HepG2 (cell line): ENCODE measurements around the gene HES3.

Experiments used
- CEBPB ChIP-seq: IDR thresholded peaks from 2 replicates; pipeline ENCODE4 v1.6.1; 2011; ENCODE audit warnings: low read depth, low read length, improper control_type of control experiment, borderline replicate concordance
- JUND ChIP-seq: sonication (generic); formaldehyde crosslinking; IDR thresholded peaks from 2 replicates; pipeline ENCODE4 v1.8.0; 2022; ENCODE audit warnings: mild to moderate bottlenecking, missing genetic modification reagents
- NFATC3 ChIP-seq: sonication (generic); formaldehyde crosslinking; IDR thresholded peaks from 2 replicates; pipeline ENCODE4 v1.5.1; 2020; ENCODE audit warnings: mild to moderate bottlenecking, missing genetic modification reagents
- NFYB ChIP-seq: sonication (generic); formaldehyde crosslinking; IDR thresholded peaks from 2 replicates; pipeline ENCODE4 v1.4.0; 2020; ENCODE audit warnings: missing genetic modification reagents
- ZBTB7A ChIP-seq: sonication (generic); formaldehyde crosslinking; IDR thresholded peaks from 2 replicates; pipeline ENCODE4 v1.8.0; 2022; ENCODE audit warnings: mild to moderate bottlenecking, missing genetic modification reagents
- ZNF569 ChIP-seq: sonication (generic); formaldehyde crosslinking; IDR thresholded peaks from 2 replicates; pipeline ENCODE4 v1.5.0; 2020; ENCODE audit warnings: mild to moderate bottlenecking, missing genetic modification reagents, moderate library complexity, borderline replicate concordance
- TF ChIP-seq, protein P1 (sequence below): sonication (generic); formaldehyde crosslinking; IDR thresholded peaks from 2 replicates; pipeline ENCODE4 v1.5.0; 2020; ENCODE audit warnings: mild to moderate bottlenecking, missing genetic modification reagents, moderate library complexity
- TF ChIP-seq, protein P2 (sequence below): sonication (generic); formaldehyde crosslinking; IDR thresholded peaks from 2 replicates; pipeline ENCODE4 v1.8.0; 2022; ENCODE audit warnings: missing genetic modification reagents, mild to moderate bottlenecking, inconsistent platforms, borderline replicate concordance
- TF ChIP-seq, protein P3 (sequence below): sonication (generic); formaldehyde crosslinking; IDR thresholded peaks from 2 replicates; pipeline ENCODE4 v1.5.1; 2020; ENCODE audit warnings: mild to moderate bottlenecking, missing genetic modification reagents, moderate library complexity

DNA sequence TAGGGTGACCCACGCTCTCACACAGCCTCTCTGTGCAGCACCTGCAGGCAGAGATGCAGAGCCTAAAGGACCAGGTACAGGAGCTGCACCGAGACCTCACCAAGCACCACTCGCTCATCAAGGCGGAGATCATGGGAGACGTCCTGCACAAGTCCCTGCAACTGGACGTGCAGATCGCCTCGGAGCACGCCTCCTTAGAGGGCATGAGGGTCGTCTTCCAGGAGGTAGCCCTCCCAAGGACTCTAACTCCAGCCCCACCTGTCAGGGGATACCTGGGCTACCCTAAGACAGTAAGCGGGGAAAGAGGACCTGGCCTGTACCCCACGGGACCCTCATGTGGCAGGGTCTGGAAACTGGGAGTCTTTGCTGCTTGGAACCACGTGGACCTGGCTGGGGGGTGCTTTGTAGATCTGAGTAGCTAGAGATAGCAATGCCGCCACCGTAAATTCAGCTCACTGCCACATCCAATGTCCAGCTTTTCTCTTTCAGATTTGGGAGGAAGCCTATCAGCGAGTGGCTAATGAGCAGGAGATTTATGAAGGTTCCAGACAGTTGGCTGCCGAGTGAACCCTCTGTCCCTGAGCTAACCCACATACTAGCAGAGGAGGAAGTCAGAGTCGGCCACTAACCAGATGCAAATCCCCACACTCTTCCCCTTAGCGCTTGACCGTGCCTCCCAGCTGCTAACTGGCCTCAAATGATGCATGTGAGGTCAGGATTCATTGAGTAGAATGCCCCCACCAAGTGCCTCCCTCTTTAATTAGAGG, 31.6 kb upstream of the HES3 start:
- TF ChIP-seq JUND (CRISPR knock-in tag): no peak
- TF ChIP-seq, protein P1, sequence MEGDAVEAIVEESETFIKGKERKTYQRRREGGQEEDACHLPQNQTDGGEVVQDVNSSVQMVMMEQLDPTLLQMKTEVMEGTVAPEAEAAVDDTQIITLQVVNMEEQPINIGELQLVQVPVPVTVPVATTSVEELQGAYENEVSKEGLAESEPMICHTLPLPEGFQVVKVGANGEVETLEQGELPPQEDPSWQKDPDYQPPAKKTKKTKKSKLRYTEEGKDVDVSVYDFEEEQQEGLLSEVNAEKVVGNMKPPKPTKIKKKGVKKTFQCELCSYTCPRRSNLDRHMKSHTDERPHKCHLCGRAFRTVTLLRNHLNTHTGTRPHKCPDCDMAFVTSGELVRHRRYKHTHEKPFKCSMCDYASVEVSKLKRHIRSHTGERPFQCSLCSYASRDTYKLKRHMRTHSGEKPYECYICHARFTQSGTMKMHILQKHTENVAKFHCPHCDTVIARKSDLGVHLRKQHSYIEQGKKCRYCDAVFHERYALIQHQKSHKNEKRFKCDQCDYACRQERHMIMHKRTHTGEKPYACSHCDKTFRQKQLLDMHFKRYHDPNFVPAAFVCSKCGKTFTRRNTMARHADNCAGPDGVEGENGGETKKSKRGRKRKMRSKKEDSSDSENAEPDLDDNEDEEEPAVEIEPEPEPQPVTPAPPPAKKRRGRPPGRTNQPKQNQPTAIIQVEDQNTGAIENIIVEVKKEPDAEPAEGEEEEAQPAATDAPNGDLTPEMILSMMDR (CRISPR knock-in tag): no peak
- no peak for TF ChIP-seq NFATC3 (CRISPR knock-in tag)
- TF ChIP-seq, protein P2, sequence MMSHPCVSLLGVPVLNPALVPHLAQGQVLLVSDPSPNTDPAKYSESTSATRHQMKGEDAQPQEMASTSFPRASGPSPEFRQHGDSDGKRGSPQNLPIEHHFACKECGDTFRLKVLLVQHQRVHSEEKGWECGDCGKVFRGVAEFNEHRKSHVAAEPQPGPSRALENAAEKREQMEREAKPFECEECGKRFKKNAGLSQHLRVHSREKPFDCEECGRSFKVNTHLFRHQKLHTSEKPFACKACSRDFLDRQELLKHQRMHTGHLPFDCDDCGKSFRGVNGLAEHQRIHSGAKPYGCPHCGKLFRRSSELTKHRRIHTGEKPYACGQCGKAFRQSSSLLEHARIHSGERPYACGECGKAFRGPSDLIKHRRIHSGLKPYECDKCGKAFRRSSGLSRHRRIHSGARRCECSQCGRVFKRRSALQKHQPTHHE: no peak
- TF ChIP-seq, protein P3, sequence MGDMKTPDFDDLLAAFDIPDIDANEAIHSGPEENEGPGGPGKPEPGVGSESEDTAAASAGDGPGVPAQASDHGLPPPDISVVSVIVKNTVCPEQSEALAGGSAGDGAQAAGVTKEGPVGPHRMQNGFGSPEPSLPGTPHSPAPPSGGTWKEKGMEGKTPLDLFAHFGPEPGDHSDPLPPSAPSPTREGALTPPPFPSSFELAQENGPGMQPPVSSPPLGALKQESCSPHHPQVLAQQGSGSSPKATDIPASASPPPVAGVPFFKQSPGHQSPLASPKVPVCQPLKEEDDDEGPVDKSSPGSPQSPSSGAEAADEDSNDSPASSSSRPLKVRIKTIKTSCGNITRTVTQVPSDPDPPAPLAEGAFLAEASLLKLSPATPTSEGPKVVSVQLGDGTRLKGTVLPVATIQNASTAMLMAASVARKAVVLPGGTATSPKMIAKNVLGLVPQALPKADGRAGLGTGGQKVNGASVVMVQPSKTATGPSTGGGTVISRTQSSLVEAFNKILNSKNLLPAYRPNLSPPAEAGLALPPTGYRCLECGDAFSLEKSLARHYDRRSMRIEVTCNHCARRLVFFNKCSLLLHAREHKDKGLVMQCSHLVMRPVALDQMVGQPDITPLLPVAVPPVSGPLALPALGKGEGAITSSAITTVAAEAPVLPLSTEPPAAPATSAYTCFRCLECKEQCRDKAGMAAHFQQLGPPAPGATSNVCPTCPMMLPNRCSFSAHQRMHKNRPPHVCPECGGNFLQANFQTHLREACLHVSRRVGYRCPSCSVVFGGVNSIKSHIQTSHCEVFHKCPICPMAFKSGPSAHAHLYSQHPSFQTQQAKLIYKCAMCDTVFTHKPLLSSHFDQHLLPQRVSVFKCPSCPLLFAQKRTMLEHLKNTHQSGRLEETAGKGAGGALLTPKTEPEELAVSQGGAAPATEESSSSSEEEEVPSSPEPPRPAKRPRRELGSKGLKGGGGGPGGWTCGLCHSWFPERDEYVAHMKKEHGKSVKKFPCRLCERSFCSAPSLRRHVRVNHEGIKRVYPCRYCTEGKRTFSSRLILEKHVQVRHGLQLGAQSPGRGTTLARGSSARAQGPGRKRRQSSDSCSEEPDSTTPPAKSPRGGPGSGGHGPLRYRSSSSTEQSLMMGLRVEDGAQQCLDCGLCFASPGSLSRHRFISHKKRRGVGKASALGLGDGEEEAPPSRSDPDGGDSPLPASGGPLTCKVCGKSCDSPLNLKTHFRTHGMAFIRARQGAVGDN (CRISPR knock-in tag): no peak
- TF ChIP-seq NFYB: no peak
- no peak for TF ChIP-seq ZBTB7A
- no peak for TF ChIP-seq CEBPB
- TF ChIP-seq ZNF569: no peak
